GM08714 (cell line): ENCODE data around the gene FAM120C.
A peak's percentile ranks its signal among the peaks of the same experiment; 100 is the strongest.

Source experiments
- H3K4me3 ChIP-seq: fragments of 200-500 bp; sonication (Bioruptor generic); 2 replicates; pipeline ENCODE4 v1.5.1; 2014; ENCODE audit warnings: mild to moderate bottlenecking, low read length, inconsistent platforms
- ZNF274 ChIP-seq: IDR thresholded peaks from 2 replicates; pipeline ENCODE4 v1.6.1; 2012; ENCODE audit warnings: mild to moderate bottlenecking, low read depth, low read length

Gene FAM120C

DNA sequence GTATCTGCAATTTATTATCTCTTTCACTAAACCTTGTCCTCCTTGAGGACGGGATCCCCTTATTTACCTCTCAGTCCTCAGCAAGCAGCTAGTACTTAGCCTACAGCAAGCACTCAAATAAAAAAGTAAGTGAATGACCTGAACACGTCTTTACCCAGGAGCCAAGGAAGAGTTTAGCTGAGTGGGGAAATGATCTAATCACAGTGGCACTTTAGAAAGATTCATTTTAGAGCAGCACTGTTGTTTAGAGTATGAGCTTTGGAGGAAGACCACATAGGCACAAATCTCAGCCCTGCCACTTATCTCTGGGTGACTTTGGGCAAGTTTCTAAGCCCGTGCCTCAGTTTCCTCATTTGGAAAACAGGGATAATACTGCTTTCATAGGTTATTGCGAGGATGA lies 2.7 kb downstream of the FAM120C start:
- H3K4me3 ChIP-seq: peak overlapping the region; percentile 89
- no peak for TF ChIP-seq ZNF274

- no peak overlapping the region; the same call in 1 of the 2 replicates for H3K4me3 ChIP-seq
- no peak for TF ChIP-seq ZNF274
These were observed 4.7 kb downstream of the FAM120C start for GRCh38 chrX:54178100-54178940.

- TF ChIP-seq ZNF274: no peak
- H3K4me3 ChIP-seq: no peak overlapping the region
These were observed 5.7 kb downstream of the FAM120C start for GRCh38 chrX:54177306-54177705.

DNA sequence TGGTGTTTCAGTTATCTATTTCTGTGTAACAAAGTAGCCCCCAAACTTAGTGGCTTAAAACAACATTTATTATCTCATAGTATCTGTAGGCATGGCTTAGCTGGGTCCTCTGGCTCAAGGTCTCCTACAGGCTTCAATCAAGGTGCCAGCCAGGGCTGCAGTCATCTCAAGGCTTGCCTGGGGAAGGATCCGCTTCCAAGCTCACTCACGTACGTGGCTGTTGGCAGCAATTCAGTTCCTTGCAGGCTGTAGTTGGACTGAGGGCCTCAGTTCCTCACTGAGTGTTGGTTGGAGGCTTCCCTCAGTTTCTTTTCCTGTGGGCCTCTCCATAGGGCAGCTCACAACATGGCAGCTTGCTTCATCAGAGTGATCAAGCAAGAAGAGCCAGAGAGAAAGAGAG lies 9.3 kb downstream of the FAM120C start:
- no peak for TF ChIP-seq ZNF274
- H3K4me3 ChIP-seq: no peak overlapping the region

DNA sequence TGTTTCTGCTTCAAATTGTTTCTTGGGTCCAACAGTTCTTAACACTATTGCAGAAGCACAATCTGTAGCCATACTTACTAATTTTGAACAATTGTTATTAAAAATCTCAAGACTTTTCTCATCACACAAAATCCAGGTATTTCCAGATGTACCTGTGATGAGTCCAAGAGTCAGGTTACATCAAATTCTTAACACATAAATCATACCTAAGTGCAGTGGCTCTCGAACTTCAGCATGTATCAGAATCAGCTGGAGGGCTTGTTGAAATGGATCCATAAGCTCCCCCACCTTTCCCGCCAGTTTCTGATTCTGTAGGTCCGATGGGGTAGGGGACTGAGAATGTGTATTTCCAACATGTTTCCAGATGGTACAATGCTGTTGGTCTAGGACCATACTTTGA lies 10.6 kb downstream of the FAM120C start:
- no peak overlapping the region for H3K4me3 ChIP-seq
- no peak for TF ChIP-seq ZNF274

- no peak overlapping the region for H3K4me3 ChIP-seq
- no peak for TF ChIP-seq ZNF274
These were observed 11.4 kb downstream of the FAM120C start for GRCh38 chrX:54171527-54172250.

DNA sequence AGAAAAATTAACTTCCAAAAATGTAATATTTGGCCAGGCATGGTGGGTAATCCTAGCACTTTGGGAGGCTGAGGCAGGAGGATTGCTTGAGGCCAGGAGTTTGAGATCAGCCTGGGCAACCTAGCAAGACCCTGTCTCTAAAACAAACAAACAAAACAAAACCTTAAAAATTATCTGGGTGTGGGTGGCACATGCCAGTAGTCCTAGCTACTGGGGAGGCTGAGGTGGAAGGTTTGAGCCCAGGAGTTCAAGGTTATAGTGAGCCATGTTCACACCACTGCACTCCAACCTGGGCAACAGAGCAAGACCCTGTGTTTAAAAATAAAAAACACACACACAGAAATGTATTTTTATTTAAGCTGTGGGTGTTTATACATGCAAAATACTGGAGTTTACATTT lies 12.0 kb downstream of the FAM120C start:
- H3K4me3 ChIP-seq: no peak overlapping the region
- no peak for TF ChIP-seq ZNF274

DNA sequence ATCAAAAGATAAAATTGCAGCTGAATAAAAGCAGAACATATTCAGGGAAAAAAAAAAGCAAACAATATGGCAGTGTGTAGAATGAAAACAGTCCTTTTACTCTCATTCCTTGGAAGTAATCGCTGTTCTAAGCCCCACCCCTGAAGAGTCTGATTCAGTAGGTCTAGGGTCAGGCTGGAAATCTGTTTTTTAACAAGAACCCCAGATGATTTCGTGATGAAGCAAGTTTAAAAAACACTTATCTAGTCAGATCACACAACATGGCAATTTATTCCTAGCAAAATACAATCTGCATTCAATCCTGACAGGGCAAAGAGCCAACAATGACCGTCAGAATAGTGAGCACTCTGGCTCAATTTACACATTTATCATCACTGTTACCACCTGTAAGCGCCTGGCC lies 16.1 kb downstream of the FAM120C start:
- H3K4me3 ChIP-seq: no peak overlapping the region
- TF ChIP-seq ZNF274: no peak

DNA sequence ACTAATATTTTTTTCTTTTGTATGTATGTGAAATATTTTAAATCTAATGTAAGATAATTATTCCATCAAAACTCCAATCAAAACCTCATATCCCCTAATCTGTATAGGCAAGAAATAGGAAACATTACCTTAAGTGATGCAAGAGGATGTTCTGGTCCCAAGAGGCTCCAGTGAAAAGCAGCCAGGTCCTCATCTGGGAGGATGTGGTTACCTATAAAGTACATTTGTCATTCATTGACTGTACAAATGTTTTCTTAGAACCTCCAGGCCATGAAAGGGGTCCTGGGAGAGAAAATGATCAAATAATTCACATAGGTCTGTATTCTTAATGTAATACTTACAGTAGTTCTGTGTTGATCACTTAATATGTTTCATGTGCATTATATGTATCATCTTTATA lies 25.5 kb downstream of the FAM120C start:
- no peak for TF ChIP-seq ZNF274
- no peak overlapping the region for H3K4me3 ChIP-seq

- TF ChIP-seq ZNF274: no peak
These were observed 48.8 kb downstream of the FAM120C start for GRCh38 chrX:54134269-54134668.

DNA sequence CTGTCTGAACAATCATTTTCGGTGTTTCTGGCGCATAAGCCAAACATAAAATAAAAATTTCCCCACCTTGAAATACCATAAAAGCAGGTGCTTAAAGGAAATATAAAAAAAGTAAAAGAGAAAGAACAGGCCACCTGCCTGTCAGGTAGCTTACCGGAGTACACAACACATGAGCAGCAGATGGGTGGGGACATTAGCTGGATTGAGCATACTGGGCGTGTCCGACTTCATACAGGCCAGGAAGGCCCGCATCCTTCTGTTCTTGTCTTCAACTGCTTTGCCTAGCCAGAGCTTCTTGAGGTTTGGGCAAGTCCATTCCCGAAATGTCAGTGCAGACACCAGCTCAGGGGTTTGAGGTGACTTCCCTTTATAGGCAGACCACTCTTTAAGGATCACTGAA lies 66.7 kb downstream of the FAM120C start:
- no peak overlapping the region for H3K4me3 ChIP-seq
- no peak for TF ChIP-seq ZNF274

More at GRCh38 chrX:54134269-54134668, 48.8 kb downstream of the FAM120C start:
- H3K4me3 ChIP-seq: no peak overlapping the region

- TF ChIP-seq ZNF274: no peak
- H3K4me3 ChIP-seq: no peak overlapping the region
These were observed 89.5 kb downstream of the FAM120C start for GRCh38 chrX:54093571-54093970.

GRCh38 chrX:54093159-54093558 lies 89.9 kb downstream of the FAM120C start:
- TF ChIP-seq ZNF274: no peak
- H3K4me3 ChIP-seq: no peak overlapping the region

- H3K4me3 ChIP-seq: no peak overlapping the region
- TF ChIP-seq ZNF274: no peak
These were observed 92.2 kb downstream of the FAM120C start for GRCh38 chrX:54090880-54091279.

DNA sequence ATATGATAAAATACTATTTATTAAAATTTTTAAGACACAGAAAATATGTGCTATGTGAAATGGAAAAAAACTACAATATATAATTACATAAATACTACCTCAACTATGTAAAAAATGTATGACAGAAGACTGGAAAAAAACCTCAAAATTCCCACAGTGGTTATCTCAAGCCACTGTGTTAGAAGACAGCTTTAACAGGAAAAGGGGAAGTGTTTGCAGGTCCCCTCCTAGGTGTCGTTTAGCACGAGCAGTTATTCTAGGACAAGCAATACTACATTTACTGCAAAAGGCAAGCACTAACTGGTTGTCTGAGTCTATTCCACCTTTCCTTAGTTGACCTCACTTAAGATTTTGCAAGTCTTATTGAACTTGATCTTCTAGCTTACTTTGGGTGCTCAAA lies 93.9 kb downstream of the FAM120C start:
- no peak for TF ChIP-seq ZNF274
- H3K4me3 ChIP-seq: no peak overlapping the region
